ENCODE results near the gene TCF23. TPM values are rescaled to one million over a fixed set of nuclear protein-coding genes. Genes with fewer than 3 reads are reported as not detected.

Gene TCF23
- total RNA-seq: under 1 TPM; under 0.01 to 0.66 TPM

DNA sequence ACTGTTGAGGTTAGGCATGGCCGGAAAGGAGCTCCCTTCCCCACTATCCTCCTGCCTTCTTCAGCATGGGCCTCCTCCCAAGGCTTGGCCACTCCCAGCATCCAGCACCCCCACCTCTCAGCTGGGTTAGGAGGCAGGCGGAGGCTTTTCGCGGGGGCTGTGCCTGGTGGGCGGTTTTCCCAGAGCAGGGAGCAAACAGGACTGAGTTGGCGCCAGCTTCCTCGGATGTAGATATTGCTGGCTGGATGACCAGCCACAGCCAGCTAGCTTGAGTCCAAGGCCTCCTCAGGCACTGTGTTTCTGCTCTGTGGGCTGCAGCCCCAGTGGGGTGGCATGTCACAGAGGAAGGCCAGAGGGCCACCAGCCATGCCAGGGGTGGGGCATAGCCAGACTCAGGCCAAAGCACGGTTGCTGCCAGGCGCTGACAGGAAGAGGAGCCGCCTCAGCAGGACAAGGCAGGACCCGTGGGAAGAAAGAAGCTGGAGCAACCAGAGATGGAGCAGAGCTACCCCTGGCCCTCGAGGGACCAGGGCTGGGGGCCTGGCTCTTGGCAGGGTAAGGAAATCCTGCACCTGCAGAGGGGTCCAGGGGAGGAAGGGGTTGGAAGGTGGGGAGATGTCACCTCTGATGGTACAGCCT is at the start of gene TCF23:
Gene TCF23, plus strand, starts transcription at position 204 of the 639 bp plus-strand sequence. Its CDS starts 130 bp downstream, at position 334.
- DNase-seq: no peak
- Histone ChIP-seq H3K4me1 (no peaks in the 10 kb centered on the region), H3K27ac (no peak within 1 kb of the TSS), H3K27me3 (no peaks in the 10 kb centered on the region), H3K4me3 (no peak within 1 kb of the TSS), H3K36me3 (replicated peaks in 1 of 2; ENCODE audit: insufficient read depth in 1 of 2, low read depth in 2 of 2) (no peaks in the 10 kb centered on the region), H3K9me3 (no peaks in the 10 kb centered on the region)
- TF ChIP-seq, protein P1, sequence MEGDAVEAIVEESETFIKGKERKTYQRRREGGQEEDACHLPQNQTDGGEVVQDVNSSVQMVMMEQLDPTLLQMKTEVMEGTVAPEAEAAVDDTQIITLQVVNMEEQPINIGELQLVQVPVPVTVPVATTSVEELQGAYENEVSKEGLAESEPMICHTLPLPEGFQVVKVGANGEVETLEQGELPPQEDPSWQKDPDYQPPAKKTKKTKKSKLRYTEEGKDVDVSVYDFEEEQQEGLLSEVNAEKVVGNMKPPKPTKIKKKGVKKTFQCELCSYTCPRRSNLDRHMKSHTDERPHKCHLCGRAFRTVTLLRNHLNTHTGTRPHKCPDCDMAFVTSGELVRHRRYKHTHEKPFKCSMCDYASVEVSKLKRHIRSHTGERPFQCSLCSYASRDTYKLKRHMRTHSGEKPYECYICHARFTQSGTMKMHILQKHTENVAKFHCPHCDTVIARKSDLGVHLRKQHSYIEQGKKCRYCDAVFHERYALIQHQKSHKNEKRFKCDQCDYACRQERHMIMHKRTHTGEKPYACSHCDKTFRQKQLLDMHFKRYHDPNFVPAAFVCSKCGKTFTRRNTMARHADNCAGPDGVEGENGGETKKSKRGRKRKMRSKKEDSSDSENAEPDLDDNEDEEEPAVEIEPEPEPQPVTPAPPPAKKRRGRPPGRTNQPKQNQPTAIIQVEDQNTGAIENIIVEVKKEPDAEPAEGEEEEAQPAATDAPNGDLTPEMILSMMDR (IDR thresholded peaks at IDR 0.05): no peak
- no peak for TF ChIP-seq POLR2A (IDR thresholded peaks at IDR 0.05)
- intact Hi-C loops (cut with DNase I): no loop called here
- 70 to 77% methylated on average over 9 to 12 of the region's 12 CpGs for WGBS, 2 donors
- no peak for ATAC-seq

DNA sequence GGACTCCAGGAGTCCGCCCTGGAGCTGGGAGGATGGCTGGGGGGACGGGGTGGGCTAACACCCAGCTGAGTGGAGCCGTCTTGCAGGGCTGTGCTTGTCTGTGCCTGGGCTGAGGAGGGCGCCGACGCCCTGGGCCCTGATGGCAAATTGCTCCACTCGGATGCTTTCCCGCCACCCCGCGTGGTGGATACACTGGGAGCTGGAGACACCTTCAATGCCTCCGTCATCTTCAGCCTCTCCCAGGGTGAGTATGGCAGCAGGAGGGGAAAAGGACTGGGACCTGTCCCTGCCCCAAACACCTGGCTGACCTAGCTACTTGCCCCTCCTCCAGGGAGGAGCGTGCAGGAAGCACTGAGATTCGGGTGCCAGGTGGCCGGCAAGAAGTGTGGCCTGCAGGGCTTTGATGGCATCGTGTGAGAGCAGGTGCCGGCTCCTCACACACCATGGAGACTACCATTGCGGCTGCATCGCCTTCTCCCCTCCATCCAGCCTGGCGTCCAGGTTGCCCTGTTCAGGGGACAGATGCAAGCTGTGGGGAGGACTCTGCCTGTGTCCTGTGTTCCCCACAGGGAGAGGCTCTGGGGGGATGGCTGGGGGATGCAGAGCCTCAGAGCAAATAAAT is 49.4 kb upstream of the TCF23 start:
- Histone ChIP-seq H3K9me3 (no peaks in the 10 kb centered on the region), H3K27ac (no peak overlapping the region), H3K27me3 (no peaks in the 10 kb centered on the region), H3K4me3 (no peak overlapping the region), H3K4me1 (peaks cover 17% of the 10 kb centered on the region), H3K36me3 (replicated peaks in 1 of 2; ENCODE audit: insufficient read depth in 1 of 2, low read depth in 2 of 2) (no peaks in the 10 kb centered on the region)
- TF ChIP-seq, protein P1 (IDR thresholded peaks at IDR 0.05): no peak
- no peak for TF ChIP-seq POLR2A (IDR thresholded peaks at IDR 0.05)
- 88 to 89% methylated on average over 3 to 9 of the region's 19 CpGs for WGBS, 2 donors
- no peak for DNase-seq
- no peak for ATAC-seq
- intact Hi-C loops (cut with DNase I): loop anchor here (10.0 kb wide), 1 partner anchor 205 kb away; the partner anchor contains the start of gene UCN

DNA sequence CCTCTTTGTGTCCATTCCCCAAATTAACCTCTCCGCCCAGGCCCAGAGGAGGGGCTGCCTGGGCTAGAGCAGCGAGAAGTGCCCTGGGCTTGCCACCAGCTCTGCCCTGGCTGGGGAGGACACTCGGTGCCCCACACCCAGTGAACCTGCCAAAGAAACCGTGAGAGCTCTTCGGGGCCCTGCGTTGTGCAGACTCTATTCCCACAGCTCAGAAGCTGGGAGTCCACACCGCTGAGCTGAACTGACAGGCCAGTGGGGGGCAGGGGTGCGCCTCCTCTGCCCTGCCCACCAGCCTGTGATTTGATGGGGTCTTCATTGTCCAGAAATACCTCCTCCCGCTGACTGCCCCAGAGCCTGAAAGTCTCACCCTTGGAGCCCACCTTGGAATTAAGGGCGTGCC is 48.8 kb upstream of the TCF23 start:
- Histone ChIP-seq H3K36me3 (replicated peaks in 1 of 2; ENCODE audit: insufficient read depth in 1 of 2, low read depth in 2 of 2) (no peaks in the 10 kb centered on the region), H3K9me3 (no peaks in the 10 kb centered on the region), H3K27ac (no peak overlapping the region), H3K4me3 (no peak overlapping the region), H3K27me3 (no peaks in the 10 kb centered on the region), H3K4me1 (peaks cover 17% of the 10 kb centered on the region)
- no peak for DNase-seq
- WGBS, 2 donors: 85 to 100% methylated on average over 2 to 10 of the region's 10 CpGs
- intact Hi-C loops (cut with DNase I): loop anchor here (5.0 kb wide), 1 partner anchor 182 kb away; the partner anchor contains the start of gene TRIM54
- no peak for TF ChIP-seq POLR2A (IDR thresholded peaks at IDR 0.05)
- TF ChIP-seq, protein P1 (IDR thresholded peaks at IDR 0.05): no peak
- ATAC-seq: no peak

DNA sequence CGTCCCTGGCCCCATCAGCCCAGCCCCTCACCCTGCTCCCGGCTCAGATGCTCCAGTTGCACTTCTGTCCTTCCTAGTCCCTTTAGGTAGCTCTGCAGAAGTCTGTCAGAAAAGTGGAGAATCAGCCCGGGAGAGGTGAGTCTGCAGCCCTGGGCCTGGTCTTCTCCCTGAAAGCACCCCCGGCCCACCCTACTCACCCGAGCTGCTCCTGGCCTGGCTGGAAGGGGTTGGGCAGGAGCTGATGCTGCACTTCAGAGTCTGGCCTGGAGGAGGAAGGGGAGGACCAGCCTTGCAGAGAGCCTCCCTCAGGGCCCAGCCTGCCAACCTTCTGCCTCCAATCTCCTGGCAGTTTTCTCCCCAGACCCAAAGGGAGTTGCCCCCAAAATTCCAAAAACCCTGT is 46.5 kb upstream of the TCF23 start:
- H3K36me3 ChIP-seq (replicated peaks in 1 of 2; ENCODE audit: insufficient read depth in 1 of 2, low read depth in 2 of 2): no peaks in the 10 kb centered on the region
- H3K27me3 ChIP-seq: no peaks in the 10 kb centered on the region
- no peak for DNase-seq
- WGBS, 2 donors: 66 to 79% methylated on average over 4 to 5 of the region's 5 CpGs
- TF ChIP-seq, protein P1 (IDR thresholded peaks at IDR 0.05): no peak
- TF ChIP-seq POLR2A (IDR thresholded peaks at IDR 0.05): no peak
- no peaks in the 10 kb centered on the region for H3K4me1 ChIP-seq
- no peak overlapping the region for H3K27ac ChIP-seq
- no peaks in the 10 kb centered on the region for H3K9me3 ChIP-seq
- no peak for ATAC-seq
- H3K4me3 ChIP-seq: no peak overlapping the region
- intact Hi-C loops (cut with DNase I): loop anchor here (5.0 kb wide), 1 partner anchor 180 kb away; the partner anchor contains the start of gene TRIM54
